HEK293T (cell line): ENCODE results near the gene ART5.
"Not testable (repeated sequence)": the region's sequence is repeated elsewhere in the genome, so short reads cannot be mapped to it uniquely, and the experiment has no call there.

Experiments
- FOXA1 ChIP-seq: fragments of 450-650 bp; IDR thresholded peaks from 2 replicates; pipeline ENCODE4 v1.6.1; 2016; ENCODE audit warnings: mild to moderate bottlenecking
- PKNOX1 ChIP-seq: fragments of 450-650 bp; IDR thresholded peaks from 2 replicates; pipeline ENCODE4 v1.6.1; 2016
- SP1 ChIP-seq: fragments of 450-650 bp; IDR thresholded peaks from 2 replicates; pipeline ENCODE4 v1.6.1; 2017
- TARDBP ChIP-seq: fragments of 450-650 bp; IDR thresholded peaks from 2 replicates; pipeline ENCODE4 v1.6.1; 2016

DNA sequence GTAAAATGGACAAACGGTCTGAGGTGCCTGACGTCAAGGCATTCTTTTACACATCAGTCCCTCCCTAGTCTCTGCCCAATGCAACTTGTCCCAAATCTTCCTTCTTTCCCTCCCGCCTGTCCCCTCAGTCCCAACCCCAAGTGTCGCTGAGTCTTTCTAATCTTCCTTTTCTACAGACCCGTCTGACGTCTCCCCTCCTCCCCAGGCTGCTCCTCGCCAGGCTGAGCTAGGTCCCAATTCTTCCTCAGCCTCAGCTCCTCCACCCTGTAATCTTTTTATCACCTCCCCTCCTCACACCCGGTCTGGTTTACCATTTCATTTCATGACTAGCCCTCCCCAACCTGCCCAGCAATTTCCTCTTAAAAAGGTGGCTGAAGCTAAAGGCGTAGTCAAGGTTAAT is 7.6 kb upstream of the ART5 start:
- not testable (repeated sequence) for TF ChIP-seq FOXA1, SP1, PKNOX1, TARDBP
